Measurements from ENCODE around the gene SERINC5.

- TF ChIP-seq ZBTB43 (CRISPR knock-in tag; IDR thresholded peaks at IDR 0.05): no peak
- TF ChIP-seq CTCF (IDR thresholded peaks at IDR 0.05): no peak
- TF ChIP-seq CREB1 (CRISPR knock-in tag; IDR thresholded peaks at IDR 0.05): no peak
- no peak for TF ChIP-seq ELF4 (CRISPR knock-in tag; IDR thresholded peaks at IDR 0.05; ENCODE audit: low read depth)
- no peak for TF ChIP-seq JUN (CRISPR knock-in tag; IDR thresholded peaks at IDR 0.05)
- no peak for TF ChIP-seq KAT7 (CRISPR knock-in tag; IDR thresholded peaks at IDR 0.05; ENCODE audit: borderline replicate concordance)
- no peak for TF ChIP-seq MLX (CRISPR knock-in tag; IDR thresholded peaks at IDR 0.05)
- TF ChIP-seq ZNF121 (CRISPR knock-in tag; IDR thresholded peaks at IDR 0.05): no peak
- TF ChIP-seq ATF1 (CRISPR knock-in tag; IDR thresholded peaks at IDR 0.05): no peak
- no peak for TF ChIP-seq AFF4 (CRISPR knock-in tag; IDR thresholded peaks at IDR 0.05; ENCODE audit: borderline replicate concordance)
Measured at GRCh38 chr5:80204808-80205614, 50.8 kb downstream of the SERINC5 start.

All from WTC11 (cell line).